NCI-H82 treated with DMSO at 0.1 percent for 48 hours (cell line): Measurements from ENCODE around the gene TOB2.

ENCODE experiments used
- DNase-seq: peaks from one replicate; lab custom pipeline; 2025; ENCODE audit not compliant: unreplicated experiment; lab: John Stamatoyannopoulos, UW

The TOB2 gene

GRCh38 chr22:41446639-41447434 lies at the start of gene TOB2:
TSS of gene TOB2 (minus strand) at chr22:41446801. CDS start at chr22:41437345, 9,456 bp downstream.
- peak; percentile 76 for DNase-seq

GRCh38 chr22:41491374-41492100 lies 44.9 kb upstream of the TOB2 start:
- DNase-seq, result no peak

GRCh38 chr22:41488596-41489385 lies 42.2 kb upstream of the TOB2 start:
- DNase-seq, result no peak

- DNase-seq, result no peak
Observed at GRCh38 chr22:41488076-41488475, 41.5 kb upstream of the TOB2 start.

GRCh38 chr22:41487037-41487935 lies 40.7 kb upstream of the TOB2 start:
- DNase-seq, result peak; percentile 75

GRCh38 chr22:41485033-41485432 lies 38.4 kb upstream of the TOB2 start:
- no peak for DNase-seq

- DNase-seq, result no peak
Observed at GRCh38 chr22:41482319-41482935, 35.8 kb upstream of the TOB2 start.

- no peak for DNase-seq
Observed at GRCh38 chr22:41481925-41482318, 35.3 kb upstream of the TOB2 start.

GRCh38 chr22:41481131-41481830 lies 34.7 kb upstream of the TOB2 start:
- no peak for DNase-seq

- DNase-seq, result no peak
Observed at GRCh38 chr22:41480397-41480735, 33.8 kb upstream of the TOB2 start.

- DNase-seq, result no peak
Observed at GRCh38 chr22:41479671-41480396, 33.2 kb upstream of the TOB2 start.

GRCh38 chr22:41478891-41479521 lies 32.4 kb upstream of the TOB2 start:
- no peak for DNase-seq

GRCh38 chr22:41478473-41478872 lies 31.9 kb upstream of the TOB2 start:
- no peak for DNase-seq

GRCh38 chr22:41474872-41475451 lies 28.4 kb upstream of the TOB2 start:
- DNase-seq, result no peak

- DNase-seq, result no peak
Observed at GRCh38 chr22:41471568-41471967, 25.0 kb upstream of the TOB2 start.

GRCh38 chr22:41470886-41471285 lies 24.3 kb upstream of the TOB2 start:
- no peak for DNase-seq

- no peak for DNase-seq
Observed at GRCh38 chr22:41469218-41469851, 22.7 kb upstream of the TOB2 start.
